HepG2 (cell line): ENCODE measurements around the gene LHPP. TPM values are rescaled to one million over a fixed set of nuclear protein-coding genes. Genes with fewer than 3 reads are reported as not detected.

Source experiments
- ATAC-seq: fragments of 200-7000 bp; cut with Tn5 transposase; 3 replicates; pipeline ENCODE4 v1.9.1; 2020; ENCODE audit warnings: mild to moderate bottlenecking, moderate library complexity
- BruUV-seq: library from RNA; stranded (reverse); fragments of 400-500 nt; replicated peaks from 2 replicates; lab custom pipeline; 2021; lab: Mats Ljungman, UMichigan
- CTCF ChIA-PET: fragments of 300-600 bp; formaldehyde crosslinking; extraction: SDS; loops from one replicate; lab custom pipeline; 2021; ENCODE audit warnings: low total read pairs, inconsistent platforms, low intra/inter-chr PET ratio; lab: Yijun Ruan, JAX
- POLR2A ChIA-PET: fragments of 350-600 bp; sonication (Branson Sonifier 250); formaldehyde crosslinking; loops from one replicate; lab custom pipeline; 2020; ENCODE audit warnings: antibody characterized with exemption, inconsistent platforms; lab: Yijun Ruan, JAX
- DNase-seq: peaks from one replicate; pipeline ENCODE4 v3.0.0-alpha.2; 2015; ENCODE audit warnings: low spot score
- FAIRE-seq: peaks from 3 replicates; lab custom pipeline; 2011; peaks lifted over from hg19 to GRCh38; lab: Jason Lieb, UNC
- H2AFZ ChIP-seq: one replicate; pipeline ENCODE4 v1.6.1; 2011; ENCODE audit warnings: low read length, inconsistent platforms
- H3K27ac ChIP-seq: fragments of 300-600 bp; 3 replicates; pipeline ENCODE4 v1.8.0; 2011; ENCODE audit warnings: mixed run types, mild to moderate bottlenecking, mixed read lengths, low read length, inconsistent platforms; ENCODE audit not compliant: insufficient read depth; ENCODE audit errors: extremely low read length
- H3K27me3 ChIP-seq, 2 experiments: fragments of 200-600 bp in 1 of 2; 2 replicates in 1 of 2; 3 replicates in 1 of 2; pipeline versions ENCODE4 v1.6.0 to v1.8.0; 2011; ENCODE audit warnings: low read length in 2 of 2, mild to moderate bottlenecking in 2 of 2, moderate library complexity in 2 of 2, inconsistent platforms in 1 of 2; ENCODE audit not compliant: insufficient read depth in 2 of 2, control insufficient read depth in 1 of 2
- H3K36me3 ChIP-seq, 2 experiments: fragments of 200-600 bp in 1 of 2; replicated peaks in 1 of 2; 2 replicates in 1 of 2; 3 replicates in 1 of 2; pipeline versions ENCODE4 v1.5.1 to v1.8.0; 2011; ENCODE audit warnings: low read length in 2 of 2, inconsistent platforms in 1 of 2; ENCODE audit not compliant: insufficient read depth in 2 of 2, control insufficient read depth in 1 of 2
- H3K4me1 ChIP-seq: 2 replicates; pipeline ENCODE4 v1.5.1; 2012; ENCODE audit warnings: low read length, inconsistent platforms; ENCODE audit not compliant: insufficient read depth
- H3K4me2 ChIP-seq: 2 replicates; pipeline ENCODE4 v1.6.0; 2011; ENCODE audit warnings: low read depth, low read length, inconsistent platforms
- H3K4me3 ChIP-seq, 3 experiments: fragments of 200-600 bp in 1 of 3; sonication (generic), shearing (Covaris generic) in 1 of 3; replicated peaks in 1 of 3; 2 replicates each; pipeline ENCODE4 v1.5.1; 2011 to 2016; ENCODE audit warnings: low read length in 3 of 3, inconsistent platforms in 2 of 3, low read depth in 2 of 3, mild to moderate bottlenecking in 2 of 3, control low read depth in 1 of 3, mixed read lengths in 1 of 3; ENCODE audit not compliant: insufficient read depth in 1 of 3
- H3K79me2 ChIP-seq: one replicate; pipeline ENCODE4 v1.6.1; 2011; ENCODE audit warnings: low read length, inconsistent platforms; ENCODE audit not compliant: insufficient read depth
- H3K9ac ChIP-seq: 2 replicates; pipeline ENCODE4 v1.6.0; 2011; ENCODE audit warnings: mild to moderate bottlenecking, low read depth, low read length, inconsistent platforms; ENCODE audit not compliant: insufficient read depth
- H3K9me3 ChIP-seq: 2 replicates; pipeline ENCODE4 v1.5.1; 2012; ENCODE audit warnings: mild to moderate bottlenecking, low read length
- H4K20me1 ChIP-seq: 2 replicates; pipeline ENCODE4 v1.6.0; 2011; ENCODE audit warnings: inconsistent platforms, mild to moderate bottlenecking, low read length, moderate library complexity; ENCODE audit not compliant: insufficient read depth
- GRHL1 ChIP-seq: sonication (generic); formaldehyde crosslinking; conservative IDR thresholded peaks from 2 replicates; pipeline ENCODE4 v1.8.0; 2022; ENCODE audit warnings: missing genetic modification reagents
- PHF21A ChIP-seq: sonication (generic); formaldehyde crosslinking; IDR thresholded peaks from 2 replicates; pipeline ENCODE4 v1.5.0; 2020; ENCODE audit warnings: mild to moderate bottlenecking, missing genetic modification reagents
- ZFP62 ChIP-seq: sonication (generic); formaldehyde crosslinking; IDR thresholded peaks from 2 replicates; pipeline ENCODE4 v1.4.0; 2020; ENCODE audit warnings: missing genetic modification reagents
- ZNF710 ChIP-seq: sonication (generic); formaldehyde crosslinking; IDR thresholded peaks from 2 replicates; pipeline ENCODE4 v1.5.0; 2020; ENCODE audit warnings: mild to moderate bottlenecking, missing genetic modification reagents, borderline replicate concordance
- WGBS: methylation state at CpG from one replicate; pipeline ENCODE4 v1.1.6; 2017; ENCODE audit warnings: low lambda C conversion rate; 5-methylcytosine and 5-hydroxymethylcytosine counted together
- in situ Hi-C: cut with HindIII; loops from 2 replicates; pipeline ENCODE4 v1.10.0; 2017; ENCODE audit warnings: low pct_unique_long_range_greater_than_20kb; ENCODE audit not compliant: extremely low pct_ligation_motif_present
- intact Hi-C: fragments of 100-400 bp; cut with micrococcal nuclease; formaldehyde crosslinking; loops from one replicate; pipeline ENCODE4 v1.10.0; 2022; ENCODE audit not compliant: unreplicated experiment
- polyA plus RNA-seq, 8 experiments: library from polyadenylated mRNA; depleted of rRNA in 3 of 8; stranded (reverse) in 7 of 8; unstranded in 1 of 8; fragments of >200 nt; fragmentation: Illumina TruSeq in 4 of 8; extraction: Trizol in 4 of 8; gene quantifications; 2 replicates each; pipeline versions ENCODE4 v1.2.1 to v1.2.3, GENCODE V29; 2011 to 2016; ENCODE audit warnings: low read depth in 4 of 8, missing spikeins in 1 of 8, mixed read lengths in 1 of 8; ENCODE audit not compliant: insufficient read depth in 1 of 8
- total RNA-seq, 5 experiments: library from RNA; depleted of rRNA; stranded (reverse); fragments of >200 nt; fragmentation: Illumina TruSeq; extraction: Trizol; gene quantifications; 2 replicates each; pipeline ENCODE4 v1.2.3, GENCODE V29; 2016; ENCODE audit warnings: low read depth in 1 of 5
- TF ChIP-seq, protein P1 (sequence below): fragments of 450-650 bp; IDR thresholded peaks from 2 replicates; pipeline ENCODE4 v1.6.1; 2016

The LHPP gene
- total and polyA plus RNA-seq, 2 of the 13 experiments (the other 11 are each of a cell fraction or from before 2014, with no cell fraction given) = 5.2 to 13.1 TPM

DNA sequence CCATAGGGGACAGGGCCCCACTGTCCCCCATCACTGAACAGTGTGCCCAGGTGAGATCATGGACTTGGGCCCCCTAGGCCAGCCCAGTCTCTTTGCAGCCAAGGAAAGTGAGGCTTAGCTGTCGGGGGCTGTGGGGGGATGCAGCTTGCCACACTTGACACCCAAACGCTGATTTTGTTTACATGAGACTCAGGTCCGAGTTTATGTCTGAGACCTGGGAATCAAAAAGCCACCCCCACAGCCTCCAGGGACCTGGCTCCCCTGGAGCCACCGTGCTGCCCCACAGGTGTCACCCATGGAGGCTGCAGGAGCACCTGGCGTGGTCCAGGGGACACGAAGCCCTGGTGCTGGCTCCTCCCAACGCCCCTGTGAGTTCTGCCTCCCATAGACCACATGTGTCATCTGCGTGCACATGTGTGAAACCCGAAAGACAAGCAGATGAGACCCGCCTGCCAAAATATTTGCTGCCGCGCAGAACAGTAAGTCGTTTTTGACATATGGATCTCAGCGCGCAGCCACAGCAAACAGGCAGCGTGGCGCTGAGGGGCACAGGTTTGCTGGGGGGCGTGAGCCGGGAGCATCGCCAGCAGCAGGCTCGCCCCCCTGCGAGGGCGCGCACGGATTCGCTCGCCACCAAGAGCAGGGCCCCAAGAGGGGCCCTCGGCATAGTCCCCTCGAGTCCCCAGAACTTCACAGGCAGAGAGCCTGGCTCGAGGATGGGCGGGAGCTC, 112.3 kb downstream of the LHPP start:
- CTCF ChIA-PET = no interaction called here
- no TSS peak for BruUV-seq
- FAIRE-seq = no peak
- intact Hi-C loops = no loop called here
- ATAC-seq = no peak
- TF ChIP-seq ZFP62 (no peak), ZNF710 (CRISPR knock-in tag) (no peak), GRHL1 (CRISPR knock-in tag) (no peak), PHF21A (CRISPR knock-in tag) (no peak)
- TF ChIP-seq, protein P1, sequence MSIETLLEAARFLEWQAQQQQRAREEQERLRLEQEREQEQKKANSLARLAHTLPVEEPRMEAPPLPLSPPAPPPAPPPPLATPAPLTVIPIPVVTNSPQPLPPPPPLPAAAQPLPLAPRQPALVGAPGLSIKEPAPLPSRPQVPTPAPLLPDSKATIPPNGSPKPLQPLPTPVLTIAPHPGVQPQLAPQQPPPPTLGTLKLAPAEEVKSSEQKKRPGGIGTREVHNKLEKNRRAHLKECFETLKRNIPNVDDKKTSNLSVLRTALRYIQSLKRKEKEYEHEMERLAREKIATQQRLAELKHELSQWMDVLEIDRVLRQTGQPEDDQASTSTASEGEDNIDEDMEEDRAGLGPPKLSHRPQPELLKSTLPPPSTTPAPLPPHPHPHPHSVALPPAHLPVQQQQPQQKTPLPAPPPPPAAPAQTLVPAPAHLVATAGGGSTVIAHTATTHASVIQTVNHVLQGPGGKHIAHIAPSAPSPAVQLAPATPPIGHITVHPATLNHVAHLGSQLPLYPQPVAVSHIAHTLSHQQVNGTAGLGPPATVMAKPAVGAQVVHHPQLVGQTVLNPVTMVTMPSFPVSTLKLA = peak; percentile 75
- TF ChIP-seq, all 625 proteins: peak for 1
- Histone ChIP-seq H3K4me3 (no peak overlapping the region), H3K27me3 (peaks cover 0 to 9% of the 10 kb centered on the region in 2 experiments; a peak in 1 of 5 replicates), H3K36me3 (no peaks in the 10 kb centered on the region), H3K9me3 (no peaks in the 10 kb centered on the region), H4K20me1 (no peaks in the 10 kb centered on the region), H2AFZ (no peak overlapping the region), H3K9ac (no peak overlapping the region), H3K4me2 (no peak overlapping the region), H3K27ac (no peak overlapping the region), H3K4me1 (peaks cover 10% of the 10 kb centered on the region), H3K79me2 (no peaks in the 10 kb centered on the region)
- WGBS = 76% methylated on average over 16 of the region's 31 CpGs
- in situ Hi-C loops = no loop called here
- POLR2A ChIA-PET = no interaction called here
- DNase-seq = no peak
